Lower leg skin (tissue), 3 donors: ENCODE results near the gene ZSCAN12.

Experiments
- CTCF ChIP-seq, 3 donors: fragments of 450-650 bp; IDR thresholded peaks; one replicate each; pipeline ENCODE4 v1.5.1; 2016; ENCODE audit warnings: antibody characterized with exemption in 3 of 3, mild to moderate bottlenecking in 3 of 3, moderate library complexity in 2 of 3
- POLR2A ChIP-seq, 2 donors: fragments of 450-650 bp; IDR thresholded peaks; one replicate each; pipeline ENCODE4 v1.6.1; 2016 to 2017; ENCODE audit warnings: antibody characterized with exemption in 2 of 2, mild to moderate bottlenecking in 1 of 2, moderate library complexity in 1 of 2

GRCh38 chr6:28395918-28396317 lies 3.6 kb downstream of the ZSCAN12 start:
- no peak for TF ChIP-seq CTCF (IDR thresholded peaks at IDR 0.05)
- no peak for TF ChIP-seq POLR2A (IDR thresholded peaks at IDR 0.05)
